Gastrocnemius medialis (tissue), 4 donors: Measurements from ENCODE around the gene RAP2A. TPM values are rescaled to one million over a fixed set of nuclear protein-coding genes. Genes with fewer than 3 reads are reported as not detected.

ENCODE experiments used
- ATAC-seq, 2 donors: fragments of 150-250 bp; one replicate each; pipeline ENCODE4 v1.9.1; 2016
- DNase-seq, 2 donors: peaks; one replicate each; pipeline ENCODE4 v3.0.0-alpha.2; 2019
- H3K27ac ChIP-seq, 4 donors: fragments of 200-600 bp; sonication (generic); 1 replicate in 1 of 4; 2 replicates in 3 of 4; pipeline ENCODE4 v1.5.1; 2016 to 2018; ENCODE audit warnings: mild to moderate bottlenecking in 2 of 4, moderate library complexity in 1 of 4
- H3K27me3 ChIP-seq, 3 donors: fragments of 200-600 bp; sonication (generic) in 2 of 3; 1 replicate in 1 of 3; 2 replicates in 2 of 3; pipeline versions ENCODE4 v1.5.1 to v1.6.0; 2016 to 2019; ENCODE audit warnings: mild to moderate bottlenecking in 1 of 3, moderate library complexity in 1 of 3
- H3K36me3 ChIP-seq, 2 donors: fragments of 200-600 bp; sonication (generic) in 1 of 2; one replicate each; pipeline ENCODE4 v1.5.1; 2017 to 2018
- H3K4me1 ChIP-seq, 2 donors: fragments of 200-600 bp; sonication (generic) in 1 of 2; one replicate each; pipeline ENCODE4 v1.5.1; 2016 to 2017; ENCODE audit warnings: mild to moderate bottlenecking in 2 of 2
- H3K4me3 ChIP-seq, 4 donors: fragments of 200-600 bp; sonication (generic) in 3 of 4; 1 replicate in 1 of 4; 2 replicates in 3 of 4; pipeline ENCODE4 v1.5.1; 2016 to 2019; ENCODE audit warnings: mild to moderate bottlenecking in 2 of 4
- H3K9me3 ChIP-seq, 3 donors: fragments of 200-600 bp; sonication (generic) in 2 of 3; 1 replicate in 1 of 3; 2 replicates in 2 of 3; pipeline ENCODE4 v1.5.1; 2016 to 2019
- POLR2A ChIP-seq, 2 donors: fragments of 450-650 bp; IDR thresholded peaks; one replicate each; pipeline ENCODE4 v1.6.1; 2017; ENCODE audit warnings: antibody characterized with exemption in 2 of 2, mild to moderate bottlenecking in 2 of 2, moderate library complexity in 2 of 2
- in situ Hi-C, 4 donors: fragments of 200-750 bp; cut with MboI; loops; one replicate each; pipeline versions ENCODE4 v1.15.0 to v1.8.0; 2017; ENCODE audit warnings: low sequenced_read_pairs in 4 of 4
- intact Hi-C: fragments of 100-400 bp; cut with DNase I; formaldehyde crosslinking; loops from one replicate; pipeline ENCODE4 v1.15.1; 2023; ENCODE audit warnings: low total_unique reads
- total RNA-seq, 4 donors: library from RNA; depleted of rRNA; stranded (reverse); fragments of >200 nt; gene quantifications; one replicate each; pipeline versions ENCODE4 v1.1.0 to v1.2.3, GENCODE V29; 2016
- TF ChIP-seq, protein P1 (sequence below), 5 experiments: fragments of 450-650 bp in 3 of 5; fragments of 200-600 bp in 2 of 5; sonication (generic) in 2 of 5; IDR thresholded peaks in 4 of 5; conservative IDR thresholded peaks in 1 of 5; 1 replicate in 4 of 5; 2 replicates in 1 of 5; pipeline ENCODE4 v1.5.1; 2016 to 2019; ENCODE audit warnings: antibody characterized with exemption in 5 of 5, mild to moderate bottlenecking in 3 of 5, moderate library complexity in 3 of 5

The RAP2A gene
- total RNA-seq, 4 donors from 2014 or later, result 10.0 to 18.3 (median 15.5) TPM

DNA sequence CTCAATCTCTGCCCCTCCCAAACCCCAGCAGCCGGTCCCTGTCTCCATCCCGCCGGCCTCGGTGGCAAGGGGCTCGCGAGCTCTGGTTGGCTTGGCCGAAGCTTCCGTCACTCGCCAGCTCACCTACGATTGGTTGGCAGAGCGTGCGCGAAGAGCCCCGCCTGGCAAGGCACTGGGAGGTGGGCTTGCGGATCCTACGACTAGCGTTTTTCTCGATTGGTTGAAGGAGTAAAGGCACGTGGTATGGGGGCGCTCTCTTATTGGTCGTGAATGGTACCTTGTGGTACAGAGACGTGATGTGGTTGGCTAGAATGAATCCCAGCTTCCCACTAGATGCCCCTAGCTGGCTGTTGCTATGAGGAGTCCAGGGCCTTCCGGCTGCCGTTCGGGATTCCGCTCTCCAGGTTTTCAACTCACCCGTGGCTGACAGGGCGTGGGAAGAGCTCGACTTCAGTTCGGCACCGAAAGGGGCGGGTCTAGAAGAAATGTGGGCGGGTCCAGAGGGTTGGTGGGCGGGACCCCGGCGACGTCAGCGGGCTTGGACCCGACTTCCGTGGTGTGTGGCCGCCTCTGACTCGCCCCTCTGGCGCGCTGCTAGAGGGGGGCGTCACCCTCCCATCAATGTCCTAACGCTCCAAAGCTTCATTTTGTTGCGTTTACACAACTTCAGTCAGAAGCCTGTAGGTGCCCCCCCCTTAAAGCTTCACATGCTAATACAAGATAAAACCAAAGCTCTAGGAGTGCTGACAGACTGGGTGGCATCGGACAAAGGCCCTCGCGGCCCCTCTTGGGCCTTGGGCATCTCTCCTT lies 847 bp upstream of the RAP2A start:
- peak overlapping the region; percentile 73 to 99 (median 96) for H3K4me3 ChIP-seq
- ATAC-seq (peak; percentile 93 to 94), DNase-seq (peak; percentile 98 to 99)
- TF ChIP-seq POLR2A (IDR thresholded peaks at IDR 0.05), result peak; percentile 54 to 77
- TF ChIP-seq, protein P1, sequence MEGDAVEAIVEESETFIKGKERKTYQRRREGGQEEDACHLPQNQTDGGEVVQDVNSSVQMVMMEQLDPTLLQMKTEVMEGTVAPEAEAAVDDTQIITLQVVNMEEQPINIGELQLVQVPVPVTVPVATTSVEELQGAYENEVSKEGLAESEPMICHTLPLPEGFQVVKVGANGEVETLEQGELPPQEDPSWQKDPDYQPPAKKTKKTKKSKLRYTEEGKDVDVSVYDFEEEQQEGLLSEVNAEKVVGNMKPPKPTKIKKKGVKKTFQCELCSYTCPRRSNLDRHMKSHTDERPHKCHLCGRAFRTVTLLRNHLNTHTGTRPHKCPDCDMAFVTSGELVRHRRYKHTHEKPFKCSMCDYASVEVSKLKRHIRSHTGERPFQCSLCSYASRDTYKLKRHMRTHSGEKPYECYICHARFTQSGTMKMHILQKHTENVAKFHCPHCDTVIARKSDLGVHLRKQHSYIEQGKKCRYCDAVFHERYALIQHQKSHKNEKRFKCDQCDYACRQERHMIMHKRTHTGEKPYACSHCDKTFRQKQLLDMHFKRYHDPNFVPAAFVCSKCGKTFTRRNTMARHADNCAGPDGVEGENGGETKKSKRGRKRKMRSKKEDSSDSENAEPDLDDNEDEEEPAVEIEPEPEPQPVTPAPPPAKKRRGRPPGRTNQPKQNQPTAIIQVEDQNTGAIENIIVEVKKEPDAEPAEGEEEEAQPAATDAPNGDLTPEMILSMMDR (IDR thresholded peaks at IDR 0.05 in 4 of 5, conservative IDR thresholded peaks at IDR 0.05 in 1 of 5), result no peak
- H3K4me1 ChIP-seq, result peaks cover 38 to 51% of the 10 kb centered on the region in 2 donors
- peak overlapping the region; percentile 92 to 100 (median 100) for H3K27ac ChIP-seq
- H3K36me3 ChIP-seq, result no peaks in the 10 kb centered on the region
- intact Hi-C loops, result loop anchor here (1.0 to 10.0 kb wide), 7 partner anchors 66 to 1756 kb away; partner anchors contain the start of genes DNAJC3 and UGGT2
- H3K27me3 ChIP-seq, result no peaks in the 10 kb centered on the region
- no peaks in the 10 kb centered on the region for H3K9me3 ChIP-seq
- in situ Hi-C loops, result no loop called here

DNA sequence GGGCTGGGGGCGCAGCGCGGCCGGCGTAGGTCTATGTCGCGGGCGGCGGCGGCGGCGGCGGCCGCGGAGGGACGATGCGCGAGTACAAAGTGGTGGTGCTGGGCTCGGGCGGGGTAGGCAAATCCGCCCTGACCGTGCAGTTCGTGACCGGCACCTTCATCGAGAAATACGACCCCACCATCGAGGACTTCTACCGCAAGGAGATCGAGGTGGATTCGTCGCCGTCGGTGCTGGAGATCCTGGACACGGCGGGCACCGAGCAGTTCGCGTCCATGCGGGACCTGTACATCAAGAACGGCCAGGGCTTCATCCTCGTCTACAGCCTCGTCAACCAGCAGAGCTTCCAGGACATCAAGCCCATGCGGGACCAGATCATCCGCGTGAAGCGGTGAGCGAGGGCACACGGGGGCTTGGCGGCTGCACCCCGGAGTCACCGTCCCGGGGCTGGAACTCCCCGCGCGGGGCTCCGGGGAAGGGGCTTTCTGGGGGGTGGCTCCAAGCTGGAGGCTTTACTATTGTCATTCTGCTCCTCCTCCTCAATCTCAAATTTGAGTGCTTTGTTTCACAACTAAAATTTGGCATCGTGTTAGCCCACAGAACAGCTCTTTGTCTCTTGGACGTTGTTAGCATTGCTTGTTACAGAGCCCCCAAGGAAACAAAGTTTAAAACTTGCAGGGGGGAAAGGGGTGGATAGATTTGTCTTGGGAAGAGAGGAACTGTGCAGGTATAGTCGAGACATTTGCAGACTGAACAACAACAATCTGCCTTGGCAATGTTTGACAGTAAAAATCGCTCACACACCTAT lies 630 bp downstream of the RAP2A start:
- H3K27me3 ChIP-seq, result no peaks in the 10 kb centered on the region
- peaks cover 35 to 55% of the 10 kb centered on the region in 2 donors for H3K4me1 ChIP-seq
- in situ Hi-C loops, result no loop called here
- ATAC-seq, result peak; percentile 4 to 5
- H3K9me3 ChIP-seq, result no peaks in the 10 kb centered on the region
- intact Hi-C loops, result loop anchor here (2.0 to 10.0 kb wide), 5 partner anchors 180 to 1757 kb away; partner anchors contain the start of genes DNAJC3, MBNL2 and UGGT2
- peak overlapping the region; percentile 62 to 99 (median 76) for H3K4me3 ChIP-seq
- peak overlapping the region; percentile 82 to 100 (median 85) for H3K27ac ChIP-seq
- peak; percentile 14 to 34 for DNase-seq
- no peak for TF ChIP-seq POLR2A (IDR thresholded peaks at IDR 0.05)
- TF ChIP-seq, protein P1 (IDR thresholded peaks at IDR 0.05 in 4 of 5, conservative IDR thresholded peaks at IDR 0.05 in 1 of 5), result no peak
- no peaks in the 10 kb centered on the region for H3K36me3 ChIP-seq

DNA sequence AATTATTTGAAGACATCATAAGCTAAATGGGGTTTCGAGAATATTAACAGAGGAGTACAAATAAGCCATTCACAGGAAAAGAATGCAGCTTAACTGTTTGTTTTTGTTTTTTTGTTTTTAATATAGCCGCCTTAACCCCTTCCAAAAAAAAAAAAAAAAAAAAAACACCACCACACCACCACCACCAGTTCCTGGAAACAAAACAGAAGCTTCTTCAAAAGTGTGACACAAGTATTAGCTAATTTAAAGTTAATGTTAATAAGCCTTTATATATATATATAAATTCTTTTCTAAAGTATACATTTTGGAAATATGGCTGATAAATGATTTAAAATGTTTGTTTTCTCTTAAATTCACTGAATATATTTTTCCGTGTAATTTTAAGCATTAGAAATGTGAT lies 1.4 kb downstream of the RAP2A start:
- Histone ChIP-seq H3K36me3 (no peaks in the 10 kb centered on the region), H3K27ac (peak overlapping the region in 2 of 4 donors; percentile 84 to 86), H3K4me3 (peak overlapping the region; percentile 62 to 99 (median 76)), H3K4me1 (peaks cover 29 to 48% of the 10 kb centered on the region in 2 donors), H3K9me3 (no peaks in the 10 kb centered on the region), H3K27me3 (no peaks in the 10 kb centered on the region)
- no peak for ATAC-seq
- intact Hi-C loops (loop anchor here (2.0 to 10.0 kb wide), 3 partner anchors 181 to 1381 kb away; partner anchors contain the start of genes MBNL2 and UGGT2), in situ Hi-C loops (no loop called here)
- no peak for DNase-seq
- TF ChIP-seq POLR2A (IDR thresholded peaks at IDR 0.05), result no peak
- TF ChIP-seq, protein P1 (IDR thresholded peaks at IDR 0.05 in 4 of 5, conservative IDR thresholded peaks at IDR 0.05 in 1 of 5), result no peak

DNA sequence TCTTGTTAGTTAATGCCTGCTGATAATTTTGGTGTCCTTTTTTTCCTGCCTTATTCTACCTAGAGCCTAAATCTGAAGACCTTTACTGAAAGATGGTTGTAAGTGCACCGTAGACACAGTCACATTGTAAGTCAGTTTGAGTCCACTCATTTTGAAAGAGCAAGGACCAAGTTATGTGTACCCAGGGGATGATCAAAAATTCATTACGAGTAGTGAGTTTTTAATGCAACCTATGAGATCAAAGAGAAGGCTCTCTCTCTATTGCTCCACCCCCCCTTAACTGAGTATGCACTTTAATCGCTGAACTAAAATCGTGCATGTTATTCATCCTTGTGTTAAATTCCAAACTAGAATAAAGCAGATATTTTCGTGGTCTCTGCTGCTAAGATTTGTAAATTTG lies 1.8 kb downstream of the RAP2A start:
- Histone ChIP-seq H3K27me3 (no peaks in the 10 kb centered on the region), H3K9me3 (no peaks in the 10 kb centered on the region), H3K27ac (no peak overlapping the region), H3K4me3 (peak overlapping the region; percentile 62 to 99 (median 76)), H3K4me1 (peaks cover 26 to 47% of the 10 kb centered on the region in 2 donors), H3K36me3 (no peaks in the 10 kb centered on the region)
- no peak for DNase-seq
- in situ Hi-C loops, result no loop called here
- no peak for TF ChIP-seq POLR2A (IDR thresholded peaks at IDR 0.05)
- TF ChIP-seq, protein P1 (IDR thresholded peaks at IDR 0.05 in 4 of 5, conservative IDR thresholded peaks at IDR 0.05 in 1 of 5), result no peak
- ATAC-seq, result no peak
- intact Hi-C loops, result loop anchor here (2.0 to 10.0 kb wide), 3 partner anchors 181 to 1381 kb away; partner anchors contain the start of genes MBNL2 and UGGT2
